PFSK-1 (cell line): ENCODE results near the gene PODN.
A peak's percentile ranks its signal among the peaks of the same experiment; 100 is the strongest.

Experiments used
- FOXP2 ChIP-seq: optimal IDR thresholded peaks from 2 replicates; pipeline ENCODE3; 2011; ENCODE audit warnings: borderline replicate concordance, control low read depth, inconsistent platforms; ENCODE audit not compliant: insufficient read depth; ENCODE audit errors: extremely low read length, extremely low read depth
- POLR2AphosphoS5 ChIP-seq: IDR thresholded peaks from 2 replicates; pipeline ENCODE4 v1.6.1; 2012; ENCODE audit warnings: low read depth, mild to moderate bottlenecking, control low read depth, low read length, moderate library complexity
- SIN3A ChIP-seq: IDR thresholded peaks from 2 replicates; pipeline ENCODE4 v1.6.1; 2012; ENCODE audit warnings: mild to moderate bottlenecking, low read length, moderate library complexity, borderline replicate concordance; ENCODE audit not compliant: insufficient read depth
- TAF1 ChIP-seq: IDR thresholded peaks from 2 replicates; pipeline ENCODE4 v1.6.1; 2012; ENCODE audit warnings: low read length, control low read depth, borderline replicate concordance; ENCODE audit not compliant: insufficient read depth
- TF ChIP-seq, protein P1 (sequence below), 2 experiments: IDR thresholded peaks; 2 replicates each; pipeline versions ENCODE4 v1.6.1 to v1.8.0; 2011 to 2012; ENCODE audit warnings: low read depth in 2 of 2, low read length in 2 of 2, control low read depth in 1 of 2, inconsistent platforms in 1 of 2, mild to moderate bottlenecking in 1 of 2, moderate library complexity in 1 of 2; ENCODE audit not compliant: insufficient read depth in 1 of 2

The PODN gene

DNA sequence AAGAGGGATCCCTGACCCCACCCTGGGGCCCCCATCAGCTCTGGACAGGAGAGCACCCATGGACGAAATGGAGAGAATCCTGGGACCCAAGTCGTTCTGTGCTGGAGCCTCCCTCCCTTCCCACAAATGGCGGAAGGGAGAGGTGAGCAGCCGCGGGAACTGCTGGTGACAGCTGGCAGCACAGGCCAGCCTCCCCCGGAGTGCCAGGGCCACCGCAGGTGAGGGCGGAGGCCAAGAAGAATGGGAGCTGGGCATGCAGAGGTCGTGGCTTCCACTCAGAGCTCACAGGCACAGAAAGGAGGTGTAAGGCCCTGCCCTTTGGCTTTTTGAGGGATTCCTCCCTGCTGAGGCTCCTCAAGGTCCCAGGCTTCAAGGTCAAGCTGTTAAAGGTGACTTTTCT lies 55.8 kb downstream of the PODN start:
- TF ChIP-seq POLR2AphosphoS5 (no peak), TAF1 (no peak), SIN3A (no peak), FOXP2 (no peak)
- TF ChIP-seq, protein P1, sequence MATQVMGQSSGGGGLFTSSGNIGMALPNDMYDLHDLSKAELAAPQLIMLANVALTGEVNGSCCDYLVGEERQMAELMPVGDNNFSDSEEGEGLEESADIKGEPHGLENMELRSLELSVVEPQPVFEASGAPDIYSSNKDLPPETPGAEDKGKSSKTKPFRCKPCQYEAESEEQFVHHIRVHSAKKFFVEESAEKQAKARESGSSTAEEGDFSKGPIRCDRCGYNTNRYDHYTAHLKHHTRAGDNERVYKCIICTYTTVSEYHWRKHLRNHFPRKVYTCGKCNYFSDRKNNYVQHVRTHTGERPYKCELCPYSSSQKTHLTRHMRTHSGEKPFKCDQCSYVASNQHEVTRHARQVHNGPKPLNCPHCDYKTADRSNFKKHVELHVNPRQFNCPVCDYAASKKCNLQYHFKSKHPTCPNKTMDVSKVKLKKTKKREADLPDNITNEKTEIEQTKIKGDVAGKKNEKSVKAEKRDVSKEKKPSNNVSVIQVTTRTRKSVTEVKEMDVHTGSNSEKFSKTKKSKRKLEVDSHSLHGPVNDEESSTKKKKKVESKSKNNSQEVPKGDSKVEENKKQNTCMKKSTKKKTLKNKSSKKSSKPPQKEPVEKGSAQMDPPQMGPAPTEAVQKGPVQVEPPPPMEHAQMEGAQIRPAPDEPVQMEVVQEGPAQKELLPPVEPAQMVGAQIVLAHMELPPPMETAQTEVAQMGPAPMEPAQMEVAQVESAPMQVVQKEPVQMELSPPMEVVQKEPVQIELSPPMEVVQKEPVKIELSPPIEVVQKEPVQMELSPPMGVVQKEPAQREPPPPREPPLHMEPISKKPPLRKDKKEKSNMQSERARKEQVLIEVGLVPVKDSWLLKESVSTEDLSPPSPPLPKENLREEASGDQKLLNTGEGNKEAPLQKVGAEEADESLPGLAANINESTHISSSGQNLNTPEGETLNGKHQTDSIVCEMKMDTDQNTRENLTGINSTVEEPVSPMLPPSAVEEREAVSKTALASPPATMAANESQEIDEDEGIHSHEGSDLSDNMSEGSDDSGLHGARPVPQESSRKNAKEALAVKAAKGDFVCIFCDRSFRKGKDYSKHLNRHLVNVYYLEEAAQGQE (IDR thresholded peaks at IDR 0.05; ENCODE audit: insufficient read depth in 1 of 2, low read depth in 2 of 2, low read length in 2 of 2): no peak

DNA sequence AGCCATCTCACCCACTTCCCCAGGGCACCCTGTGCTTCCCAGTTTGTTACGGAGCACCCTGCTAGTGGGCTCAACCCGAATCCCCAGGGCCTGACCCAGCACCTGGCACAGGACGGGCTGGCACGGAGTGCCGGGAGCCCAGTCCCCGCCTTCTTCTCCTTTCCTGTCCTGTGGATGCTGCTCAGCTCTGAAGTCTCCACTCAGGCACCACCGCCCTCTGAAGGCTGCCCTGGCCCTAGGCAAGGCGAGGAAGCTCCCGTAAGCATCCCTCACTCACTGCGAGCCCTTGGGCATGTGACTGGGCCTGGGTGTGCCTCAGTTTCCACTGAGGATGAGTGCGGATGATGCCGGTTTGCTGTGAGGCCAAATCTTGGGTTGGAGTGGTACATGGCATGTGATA lies 58.6 kb downstream of the PODN start:
- TF ChIP-seq TAF1 (no peak), FOXP2 (no peak), SIN3A (no peak), POLR2AphosphoS5 (no peak)
- TF ChIP-seq, protein P1 (IDR thresholded peaks at IDR 0.05; ENCODE audit: insufficient read depth in 1 of 2, low read depth in 2 of 2, low read length in 2 of 2): no peak

DNA sequence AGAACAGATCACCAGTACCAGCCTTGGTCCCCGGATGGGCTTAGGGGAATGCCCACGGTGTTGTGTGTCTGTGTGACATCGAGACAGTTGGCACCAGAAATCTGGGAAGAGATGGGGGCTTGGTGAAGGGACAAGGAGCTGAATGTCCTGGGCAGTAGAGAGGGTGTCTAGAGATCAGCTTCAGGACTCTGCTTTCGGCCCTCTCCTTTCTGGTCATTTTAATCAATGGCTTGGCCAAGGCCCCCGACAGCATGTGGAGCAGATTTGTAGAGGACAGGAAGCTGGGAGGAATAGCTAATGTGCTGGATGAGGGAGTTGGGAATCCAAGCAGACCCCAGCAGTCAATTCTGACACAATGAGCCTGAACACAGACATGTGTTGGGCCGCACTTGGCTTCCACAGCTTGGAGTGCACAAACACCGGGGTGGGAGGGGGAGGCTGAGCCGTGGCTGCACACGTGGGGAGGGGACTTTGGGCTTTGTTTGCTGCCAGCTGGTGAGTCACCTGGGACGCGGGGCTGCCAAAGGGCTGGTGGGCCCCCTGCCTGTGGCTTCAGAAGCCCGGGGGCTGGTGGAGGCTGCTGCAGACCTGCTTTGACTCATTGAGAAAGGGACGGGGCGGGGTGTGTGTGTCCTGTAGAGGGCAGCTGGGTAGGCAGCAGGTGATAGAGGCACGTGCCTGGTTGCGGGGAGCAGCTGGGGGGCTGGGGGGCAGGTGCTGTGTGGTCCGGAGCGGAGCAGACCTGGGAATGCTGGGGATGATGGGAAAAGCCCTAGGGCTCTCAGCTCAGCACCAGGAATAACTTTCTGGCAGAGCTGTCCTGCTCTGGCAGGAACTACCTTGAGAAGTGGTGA lies 59.5 kb downstream of the PODN start:
- TF ChIP-seq, protein P1 (IDR thresholded peaks at IDR 0.05; ENCODE audit: insufficient read depth in 1 of 2, low read depth in 2 of 2, low read length in 2 of 2): no peak
- peak; percentile 10; the same call in 1 of the 2 replicates for TF ChIP-seq SIN3A
- peak; percentile 87 for TF ChIP-seq FOXP2

DNA sequence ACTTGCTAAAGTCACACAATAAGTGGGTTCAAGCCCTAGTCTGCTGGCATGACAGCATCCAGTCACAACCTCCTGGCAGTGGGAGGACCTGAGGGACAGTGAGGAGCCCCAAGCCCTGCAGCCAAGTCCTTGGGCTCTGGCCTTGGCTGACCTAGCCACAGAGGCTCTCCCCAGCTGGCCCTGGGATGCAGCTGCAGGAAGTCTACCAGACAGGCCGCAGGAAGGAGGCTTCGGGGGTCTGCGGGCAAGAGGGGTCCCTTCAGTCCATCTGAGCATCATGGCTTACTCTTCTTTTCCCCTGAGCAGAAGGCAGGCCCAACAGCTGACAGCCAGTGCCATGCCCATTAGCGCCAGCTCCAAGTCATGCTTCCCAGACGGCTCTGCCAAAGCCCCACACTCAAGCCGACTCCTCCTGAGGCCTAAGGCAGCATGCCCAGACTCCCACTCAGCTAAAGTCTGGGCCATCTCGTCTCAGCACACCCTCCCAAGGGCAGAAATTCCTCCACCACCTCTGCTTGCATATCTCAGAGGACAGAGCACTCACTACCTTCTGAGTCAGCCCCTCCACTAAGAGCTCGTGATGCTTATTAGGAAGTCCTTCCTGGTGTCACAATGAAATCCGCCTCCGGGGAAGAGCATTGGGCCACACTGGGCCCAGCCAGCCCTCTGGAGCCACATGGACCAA lies 60.3 kb downstream of the PODN start:
- peak; percentile 26 for TF ChIP-seq FOXP2
- TF ChIP-seq TAF1: no peak
- TF ChIP-seq POLR2AphosphoS5: no peak

DNA sequence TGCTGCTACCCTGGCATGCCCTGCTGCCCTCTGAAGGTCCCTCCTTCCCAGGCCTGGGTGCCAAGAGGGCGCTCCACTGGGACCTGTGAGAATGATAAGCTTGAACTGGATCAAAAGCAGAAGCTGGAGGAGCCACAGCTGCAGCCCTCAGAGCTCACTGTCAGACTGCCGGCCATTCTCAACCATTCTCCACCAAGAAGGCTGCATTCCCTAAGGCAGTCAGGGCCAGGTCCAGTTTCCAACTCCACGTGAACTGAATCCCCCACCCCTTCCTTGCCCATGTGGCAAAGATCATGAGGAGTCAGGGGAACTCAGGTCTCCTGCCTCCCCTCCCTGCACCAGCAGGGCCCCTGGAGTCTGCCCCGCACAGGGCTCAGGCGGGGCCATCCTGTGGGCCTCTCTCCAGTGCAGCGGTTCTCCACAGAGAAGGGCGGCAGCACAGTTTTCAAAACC lies 61.0 kb downstream of the PODN start:
- no peak for TF ChIP-seq SIN3A
- no peak for TF ChIP-seq TAF1
- no peak for TF ChIP-seq FOXP2
- TF ChIP-seq, protein P1 (IDR thresholded peaks at IDR 0.05; ENCODE audit: insufficient read depth in 1 of 2, low read depth in 2 of 2, low read length in 2 of 2): no peak
- TF ChIP-seq POLR2AphosphoS5: no peak
